ENCODE measurements around the gene RRN3. TPM values are rescaled to one million over a fixed set of nuclear protein-coding genes. Genes with fewer than 3 reads are reported as not detected.
"Not testable (repeated sequence)": the region's sequence is repeated elsewhere in the genome, so short reads cannot be mapped to it uniquely, and the experiment has no call there.

RRN3 gene
- polyA plus RNA-seq, 2 of the 4 experiments (the other 2 are of a cell fraction): 34.0 to 95.7 TPM

- ATAC-seq; POLR2A ChIA-PET; CTCF ChIA-PET; H3K9me3 ChIP-seq; DNase-seq (ENCODE audit: low read depth in 1 of 2, low spot score in 1 of 2); H3K4me1 ChIP-seq; FAIRE-seq; H3K4me2 ChIP-seq; H3K4me3 ChIP-seq; H3K27ac ChIP-seq: not testable (repeated sequence)
- WGBS (ENCODE audit: missing lambda C conversion rate): 83% methylated on average over 14 of the region's 14 CpGs
Measured at GRCh38 chr16:15025234-15025951, 68.7 kb downstream of the RRN3 start.

GRCh38 chr16:15024858-15025199 lies 69.2 kb downstream of the RRN3 start:
- POLR2A ChIA-PET; CTCF ChIA-PET; H3K9me3 ChIP-seq; H3K4me1 ChIP-seq; FAIRE-seq; ATAC-seq; H3K4me3 ChIP-seq; H3K4me2 ChIP-seq; DNase-seq (ENCODE audit: low read depth in 1 of 2, low spot score in 1 of 2); H3K27ac ChIP-seq: not testable (repeated sequence)
- WGBS (ENCODE audit: missing lambda C conversion rate): 90% methylated on average over 1 of the region's 1 CpG

- WGBS (ENCODE audit: missing lambda C conversion rate): 93% methylated on average over 13 of the region's 13 CpGs
- H3K4me3 ChIP-seq; ATAC-seq; H3K9me3 ChIP-seq; FAIRE-seq; POLR2A ChIA-PET; H3K27ac ChIP-seq; DNase-seq (ENCODE audit: low read depth in 1 of 2, low spot score in 1 of 2); H3K4me1 ChIP-seq; H3K4me2 ChIP-seq: not testable (repeated sequence)
- CTCF ChIA-PET: interaction anchor here (0.6 kb wide), 1 partner anchor 69 kb away, joined by 3 read pairs; no protein-coding TSS in a partner anchor
Measured at GRCh38 chr16:15023381-15024077, 70.5 kb downstream of the RRN3 start.

- H3K4me1 ChIP-seq, H3K4me3 ChIP-seq, POLR2A ChIA-PET, H3K27ac ChIP-seq, H3K4me2 ChIP-seq, H3K9me3 ChIP-seq: not testable (repeated sequence)
- 30% methylated on average over 4 of the region's 4 CpGs for WGBS (ENCODE audit: missing lambda C conversion rate)
- peak; percentile 77 for FAIRE-seq
- peak; percentile 55 to 92 for DNase-seq (ENCODE audit: low read depth in 1 of 2, low spot score in 1 of 2)
- CTCF ChIA-PET: interaction anchor here (0.8 kb wide), 1 partner anchor 18 kb away, joined by 3 read pairs; no protein-coding TSS in a partner anchor
- peak; percentile 88 for TF ChIP-seq PBX3 (IDR thresholded peaks at IDR 0.05)
- peak; percentile 36 to 52; a peak in 4 of 5 replicates for TF ChIP-seq RAD21 (conservative IDR thresholded peaks at IDR 0.05 in 1 of 2, IDR thresholded peaks at IDR 0.05 in 1 of 2)
- TF ChIP-seq MAX (IDR thresholded peaks at IDR 0.05): peak; percentile 60; the same call in 1 of the 2 replicates
- peak; percentile 44 for TF ChIP-seq CTCF (IDR thresholded peaks at IDR 0.05)
- TF ChIP-seq SMC3 (IDR thresholded peaks at IDR 0.05): 0 out of 3 replicates have a peak, but pooled peaks have one; percentile 14
- ATAC-seq: peak; percentile 96 to 97
Measured at GRCh38 chr16:15022194-15022593, 71.9 kb downstream of the RRN3 start.

- CTCF ChIA-PET: interaction anchor here (0.6 to 0.8 kb wide), 2 partner anchors 18 to 513 kb away, joined by 3 read pairs; no protein-coding TSS in a partner anchor
- POLR2A ChIA-PET; H3K4me2 ChIP-seq; H3K4me3 ChIP-seq; DNase-seq (ENCODE audit: low read depth in 1 of 2, low spot score in 1 of 2); H3K9me3 ChIP-seq; H3K27ac ChIP-seq: not testable (repeated sequence)
- FAIRE-seq (peak; percentile 74), ATAC-seq (0 out of 6 replicates have a peak, but pooled peaks have one; percentile 6)
- 86% methylated on average over 7 of the region's 7 CpGs for WGBS (ENCODE audit: missing lambda C conversion rate)
- H3K4me1 ChIP-seq: peaks cover 14% of the 10 kb centered on the region
Measured at GRCh38 chr16:15021429-15021828, 72.6 kb downstream of the RRN3 start.

- H3K27ac ChIP-seq; POLR2A ChIA-PET; H3K9me3 ChIP-seq; CTCF ChIA-PET; DNase-seq (ENCODE audit: low read depth in 1 of 2, low spot score in 1 of 2); FAIRE-seq; H3K4me1 ChIP-seq; H3K4me3 ChIP-seq; H3K4me2 ChIP-seq: not testable (repeated sequence)
- peak in 1 of 2 experiments; percentile 46; a peak in 1 of 6 replicates for ATAC-seq
- WGBS (ENCODE audit: missing lambda C conversion rate): 47% methylated on average over 4 of the region's 4 CpGs
Measured at GRCh38 chr16:15016951-15017580, 77.0 kb downstream of the RRN3 start.

- 0 out of 6 replicates have a peak overlapping the region, but pooled peaks of 1 of the 2 experiments have one; percentile 12 for H3K27ac ChIP-seq
- POLR2A ChIA-PET: not testable (repeated sequence)
Measured at GRCh38 chr16:15016354-15016753, 77.7 kb downstream of the RRN3 start.

More at GRCh38 chr16:15016354-15016753, 77.7 kb downstream of the RRN3 start:
- H3K4me3 ChIP-seq; DNase-seq (ENCODE audit: low read depth in 1 of 2, low spot score in 1 of 2); FAIRE-seq; CTCF ChIA-PET; H3K4me1 ChIP-seq; H3K9me3 ChIP-seq; H3K4me2 ChIP-seq: not testable (repeated sequence)
- 95% methylated on average over 4 of the region's 4 CpGs for WGBS (ENCODE audit: missing lambda C conversion rate)
- ATAC-seq: peak; percentile 43 to 67
